ENCODE measurements around the gene MINDY2.
A peak's percentile ranks its signal among the peaks of the same experiment; 100 is the strongest.
"Not testable (repeated sequence)": the region's sequence is repeated elsewhere in the genome, so short reads cannot be mapped to it uniquely, and the experiment has no call there.

MINDY2 gene

GRCh38 chr15:58839485-58839884, 68.4 kb downstream of the MINDY2 start:
- no peak for DNase-seq

DNA sequence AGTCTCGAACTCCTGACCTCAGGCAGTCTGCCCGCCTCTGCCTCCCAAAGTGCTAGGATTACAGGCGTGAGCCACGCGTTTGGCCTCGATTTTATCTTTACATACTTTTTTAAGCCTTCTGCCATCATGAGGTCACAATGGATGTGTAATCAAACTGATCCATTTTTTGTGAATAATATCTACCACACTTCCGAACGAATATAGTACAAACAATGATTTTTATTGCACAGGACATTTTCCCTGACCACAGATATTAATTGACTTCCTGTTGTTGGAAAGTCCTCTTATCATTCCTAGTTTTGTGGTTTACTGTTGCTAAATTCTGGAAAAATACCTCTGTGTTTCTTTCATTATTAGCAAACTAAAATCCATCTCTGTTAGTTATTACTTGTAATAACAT, 68.9 kb downstream of the MINDY2 start:
- no peak for DNase-seq

DNA sequence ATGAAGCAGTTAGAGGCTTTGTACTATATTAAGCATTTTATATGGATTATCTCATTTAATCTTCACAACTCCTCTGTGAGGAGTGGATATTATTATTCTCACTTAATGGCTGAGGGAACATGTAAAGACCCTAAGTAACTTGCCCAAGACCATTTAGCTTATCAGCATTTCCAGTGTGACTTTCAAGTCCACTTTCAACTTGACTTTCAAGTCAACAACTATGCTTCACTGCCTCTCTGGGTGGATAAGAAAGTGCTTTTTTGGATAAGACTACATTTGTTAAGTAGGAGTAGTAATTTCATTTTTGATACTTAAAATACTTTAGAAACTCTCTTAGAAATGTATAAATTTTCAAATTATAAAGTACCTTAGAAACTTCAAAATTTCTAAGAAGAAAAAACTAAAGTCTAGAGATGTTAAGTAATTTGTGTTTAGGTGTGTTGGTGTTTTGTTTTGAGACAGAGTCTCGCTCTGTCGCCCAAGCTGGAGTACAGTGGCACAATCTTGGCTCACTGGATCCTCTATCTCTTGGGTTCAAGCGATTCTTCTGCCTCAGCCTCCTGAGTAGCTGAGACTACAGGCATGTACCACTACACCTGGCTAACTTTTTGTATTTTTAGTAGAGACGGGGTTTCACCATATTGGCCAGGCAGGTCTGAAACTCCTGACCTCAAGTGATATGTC, 71.8 kb downstream of the MINDY2 start:
- DNase-seq = no peak

- DNase-seq = not testable (repeated sequence)
Observed at GRCh38 chr15:58851205-58851604, 80.1 kb downstream of the MINDY2 start.

DNA sequence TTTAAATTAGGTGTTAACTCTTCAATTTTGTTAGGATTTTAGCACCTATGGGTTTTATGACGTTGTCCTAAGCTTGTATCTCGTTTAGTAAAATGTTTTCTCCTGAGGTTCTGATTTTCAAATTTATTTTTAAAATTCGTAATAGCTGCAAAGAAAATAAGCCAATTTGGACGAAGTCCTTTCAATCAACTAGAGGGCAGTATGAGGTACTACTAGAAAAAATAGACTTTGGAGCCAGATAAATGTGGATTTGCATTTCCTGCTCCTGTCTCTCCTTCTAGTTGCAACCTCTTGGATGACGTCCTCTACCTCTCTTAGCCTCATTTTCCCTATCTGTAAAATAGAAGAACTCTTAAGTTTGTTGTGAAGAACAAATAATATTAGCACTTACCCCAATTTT, 81.2 kb downstream of the MINDY2 start:
- DNase-seq = peak; percentile 27

DNA sequence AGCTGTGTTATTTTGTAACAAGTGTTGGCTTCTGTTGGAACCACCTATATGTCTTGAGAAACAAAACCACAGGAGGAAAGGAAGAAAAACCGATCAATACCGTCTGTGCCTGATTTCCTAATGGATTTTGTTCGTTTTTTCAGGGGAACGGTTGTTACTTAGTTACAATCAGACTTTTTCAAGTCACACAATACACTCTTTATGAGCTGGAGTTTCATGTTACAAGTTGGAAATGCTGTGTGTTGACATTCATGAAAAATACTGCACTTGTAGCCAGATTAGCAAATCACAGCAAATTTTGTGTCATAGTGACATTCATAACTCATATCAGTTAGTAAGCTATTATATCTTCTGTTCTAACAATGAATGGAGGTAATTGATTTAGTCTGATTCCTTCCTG, 83.5 kb downstream of the MINDY2 start:
- DNase-seq = no peak

GRCh38 chr15:58856086-58856485, 85.0 kb downstream of the MINDY2 start:
- no peak for DNase-seq

- not testable (repeated sequence) for DNase-seq
Observed at GRCh38 chr15:58856621-58857020, 85.5 kb downstream of the MINDY2 start.

GRCh38 chr15:58862326-58862725, 91.2 kb downstream of the MINDY2 start:
- no peak for DNase-seq

- DNase-seq = no peak
Observed at GRCh38 chr15:58864602-58865424, 93.7 kb downstream of the MINDY2 start.

- DNase-seq = no peak
Observed at GRCh38 chr15:58865425-58865880, 94.4 kb downstream of the MINDY2 start.

- DNase-seq = no peak
Observed at GRCh38 chr15:58867926-58868325, 96.8 kb downstream of the MINDY2 start.

DNA sequence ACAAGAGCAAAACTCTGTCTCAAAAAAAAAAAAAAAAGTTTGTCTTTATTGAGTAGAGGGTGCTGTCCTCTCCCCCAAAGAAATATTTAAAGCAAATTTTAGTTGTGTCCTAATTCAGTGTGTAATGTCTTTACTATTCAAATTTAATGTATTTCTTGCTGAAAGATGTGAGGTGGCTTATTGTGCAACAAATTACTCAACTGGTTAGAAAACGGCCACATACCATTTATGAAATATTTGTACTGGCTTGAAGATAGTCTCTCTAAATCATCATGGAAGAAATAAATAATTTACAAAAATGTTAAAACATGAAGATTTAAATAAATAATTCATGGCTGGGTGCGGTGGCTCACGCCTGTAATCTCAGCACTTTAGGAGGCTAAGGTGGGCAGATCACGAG, 99.3 kb downstream of the MINDY2 start:
- DNase-seq = no peak

GRCh38 chr15:58873267-58873666, 102.2 kb downstream of the MINDY2 start:
- DNase-seq = no peak

- DNase-seq = no peak
Observed at GRCh38 chr15:58875343-58875742, 104.2 kb downstream of the MINDY2 start.

DNA sequence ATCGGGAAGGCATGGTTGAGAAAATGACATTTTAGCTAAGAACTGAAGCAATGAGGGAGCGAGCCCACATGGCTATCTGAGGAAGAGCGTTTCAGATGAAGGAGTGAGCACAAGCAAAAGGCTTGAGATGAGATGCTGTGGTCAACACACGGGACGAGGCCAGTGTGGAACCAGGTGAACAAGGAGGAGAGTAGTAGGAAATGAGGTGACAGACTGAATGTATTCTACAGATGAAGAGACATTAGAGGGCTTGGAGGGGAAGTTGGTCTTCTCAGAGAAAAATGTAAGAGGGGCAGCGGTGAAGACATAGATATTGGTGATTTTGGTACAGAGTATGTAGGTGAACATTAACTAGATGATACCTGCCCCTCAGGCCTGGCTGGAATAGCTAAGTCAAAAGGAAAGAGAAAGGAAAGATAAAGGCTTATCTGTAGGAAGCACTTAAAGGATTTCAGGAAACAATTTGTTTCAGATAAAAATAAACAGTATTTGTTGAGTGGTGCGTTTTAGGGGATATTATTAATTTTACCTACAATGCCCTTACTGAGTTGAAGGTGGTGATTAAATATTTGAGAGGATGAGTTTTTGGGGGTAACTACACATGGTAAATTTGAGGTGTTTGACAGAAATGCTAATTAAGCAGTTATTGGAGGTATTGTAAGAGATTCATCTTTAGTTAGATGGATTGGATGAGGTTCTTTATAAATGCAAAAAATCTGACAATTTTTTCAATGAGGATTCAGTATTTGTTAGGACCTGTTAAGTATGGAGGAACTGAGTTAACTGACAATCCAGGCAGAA, 105.4 kb downstream of the MINDY2 start:
- DNase-seq = no peak

GRCh38 chr15:58877999-58878825, 107.1 kb downstream of the MINDY2 start:
- no peak for DNase-seq

- no peak for DNase-seq
Observed at GRCh38 chr15:58880320-58880719, 109.2 kb downstream of the MINDY2 start.

GRCh38 chr15:58882243-58882642, 111.1 kb downstream of the MINDY2 start:
- DNase-seq = no peak

DNA sequence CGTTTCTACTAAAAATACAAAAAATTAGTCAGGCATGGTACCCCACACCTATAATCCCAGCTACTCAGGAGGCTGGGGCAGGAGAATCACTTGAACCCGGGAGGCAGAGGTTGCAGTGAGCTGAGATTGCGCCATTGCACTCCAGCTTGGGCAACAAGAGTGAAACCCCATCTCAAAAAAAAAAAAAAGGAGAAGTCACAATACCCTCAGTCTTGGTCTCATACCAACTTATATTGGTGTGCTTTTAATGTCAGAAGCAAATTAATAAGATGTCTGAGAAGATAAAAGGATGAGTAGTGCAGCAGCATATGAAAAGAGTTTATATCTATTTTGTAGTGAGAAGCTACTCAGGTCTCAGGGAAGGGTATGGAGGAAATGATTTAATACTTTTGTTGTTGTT, 112.8 kb downstream of the MINDY2 start:
- DNase-seq = not testable (repeated sequence)

DNA sequence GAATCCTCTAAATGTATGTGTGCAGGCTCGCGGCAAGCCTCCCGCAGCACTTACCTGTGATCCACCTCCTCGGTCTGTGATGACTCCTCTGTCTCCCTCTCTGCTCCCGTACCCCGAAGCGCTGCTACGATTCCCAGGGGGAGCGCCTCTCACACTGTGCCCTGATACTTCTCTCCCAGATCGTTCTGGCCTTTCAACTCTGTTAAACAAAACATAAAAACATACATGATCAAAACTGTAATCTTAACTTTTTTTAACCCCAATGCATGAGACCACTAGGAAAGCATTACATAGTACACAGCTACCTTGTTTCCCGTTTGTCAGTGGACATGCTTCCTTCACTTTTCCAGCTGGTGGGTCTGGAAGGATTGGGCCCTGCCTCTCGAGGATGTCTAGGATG, 115.8 kb downstream of the MINDY2 start:
- no peak for DNase-seq

GRCh38 chr15:58889363-58889762, 118.3 kb downstream of the MINDY2 start:
- DNase-seq = no peak
